Stimulated activated CD4-positive, alpha-beta T cell treated with anti-CD3 and anti-CD28 coated beads, Interleukin-15, amount 100 ng/mL, for 24 hours (primary cell): Measurements from ENCODE around the gene OR51V1.
"Not testable (repeated sequence)": the region's sequence is repeated elsewhere in the genome, so short reads cannot be mapped to it uniquely, and the experiment has no call there.

Experiments
- DNase-seq: peaks from one replicate; pipeline ENCODE4 v3.0.0-alpha.2; 2020

Gene OR51V1

GRCh38 chr11:5200582-5200981, at the start of gene OR51V1:
Gene OR51V1 (minus strand): TSS chr11:5200682. CDS start chr11:5200682, 0 bp downstream.
- no peak for DNase-seq

GRCh38 chr11:5249807-5250396, 49.4 kb upstream of the OR51V1 start, which contains the start of gene HBG1:
Gene HBG1 (minus strand): TSS chr11:5249857. CDS start chr11:5249804, 53 bp downstream.
- not testable (repeated sequence) for DNase-seq

- DNase-seq = not testable (repeated sequence)
Measured at GRCh38 chr11:5248498-5248897, 48.0 kb upstream of the OR51V1 start.

GRCh38 chr11:5247472-5248192, 47.1 kb upstream of the OR51V1 start:
- no peak for DNase-seq

GRCh38 chr11:5246772-5247471, 46.4 kb upstream of the OR51V1 start:
- no peak for DNase-seq

- no peak for DNase-seq
Measured at GRCh38 chr11:5245155-5245554, 44.7 kb upstream of the OR51V1 start.

- no peak for DNase-seq
Measured at GRCh38 chr11:5243816-5244180, 43.3 kb upstream of the OR51V1 start.

GRCh38 chr11:5242933-5243815, 42.7 kb upstream of the OR51V1 start:
- DNase-seq = no peak

- DNase-seq = no peak
Measured at GRCh38 chr11:5242208-5242607, 41.7 kb upstream of the OR51V1 start.

GRCh38 chr11:5241458-5241857, 41.0 kb upstream of the OR51V1 start:
- DNase-seq = no peak

GRCh38 chr11:5240458-5240857, 40.0 kb upstream of the OR51V1 start:
- DNase-seq = no peak

- DNase-seq = no peak
Measured at GRCh38 chr11:5240056-5240455, 39.6 kb upstream of the OR51V1 start.

GRCh38 chr11:5239046-5239445, 38.6 kb upstream of the OR51V1 start:
- no peak for DNase-seq

GRCh38 chr11:5238486-5238885, 38.0 kb upstream of the OR51V1 start:
- DNase-seq = no peak

GRCh38 chr11:5237420-5237819, 36.9 kb upstream of the OR51V1 start:
- DNase-seq = no peak

- no peak for DNase-seq
Measured at GRCh38 chr11:5235364-5236095, 35.0 kb upstream of the OR51V1 start.

GRCh38 chr11:5234381-5234834, 33.9 kb upstream of the OR51V1 start, which contains the start of gene HBD:
Gene HBD (minus strand): TSS chr11:5234483. CDS start chr11:5234433, 50 bp downstream.
- no peak for DNase-seq

GRCh38 chr11:5233307-5233706, 32.8 kb upstream of the OR51V1 start:
- DNase-seq = no peak

- no peak for DNase-seq
Measured at GRCh38 chr11:5232821-5233220, 32.3 kb upstream of the OR51V1 start.

GRCh38 chr11:5232176-5232575, 31.7 kb upstream of the OR51V1 start:
- DNase-seq = no peak

GRCh38 chr11:5231111-5231510, 30.6 kb upstream of the OR51V1 start:
- no peak for DNase-seq

GRCh38 chr11:5230266-5230665, 29.8 kb upstream of the OR51V1 start:
- no peak for DNase-seq
